ENCODE results near the gene VPS29. TPM values are rescaled to one million over a fixed set of nuclear protein-coding genes. Genes with fewer than 3 reads are reported as not detected.

The VPS29 gene
- total and polyA plus RNA-seq, 9 of the 15 experiments (the other 6 are each of a cell fraction or from before 2014, with no cell fraction given) = 85.8 to 638 (median 272) TPM

DNA sequence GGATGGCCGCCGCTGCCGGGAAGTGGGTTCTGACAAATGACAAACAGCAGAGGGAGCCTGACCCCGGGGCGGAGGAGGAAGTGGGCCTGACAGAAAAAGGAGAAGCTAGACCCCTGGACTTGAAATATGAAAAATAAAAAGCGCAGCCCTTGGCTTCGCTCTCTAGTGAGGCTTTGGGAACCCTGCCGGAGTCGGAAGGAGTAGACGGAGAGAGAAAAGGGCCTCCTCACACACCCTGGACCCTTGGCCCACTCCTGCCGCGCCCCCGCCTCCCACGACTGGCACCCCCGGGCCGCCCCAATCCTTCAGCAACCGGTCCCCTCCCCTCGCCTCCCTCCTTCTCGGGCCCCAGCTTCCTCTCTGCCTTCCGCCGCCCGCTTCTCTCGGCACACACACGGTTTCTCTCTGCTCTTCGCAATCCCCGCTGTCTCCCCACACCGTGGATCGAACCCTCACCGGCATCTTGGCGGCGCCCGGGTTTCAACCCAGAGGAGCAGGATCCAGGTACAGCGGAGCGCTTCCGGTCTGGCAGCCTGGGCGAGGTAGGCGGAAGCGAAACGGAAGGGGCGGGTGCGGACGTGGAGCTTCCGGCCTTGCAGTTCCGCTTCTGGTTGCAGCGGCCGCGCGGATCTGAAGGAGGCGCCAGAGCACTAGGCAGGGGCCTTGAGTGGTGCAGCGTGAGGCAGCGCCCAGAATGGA is 52.0 kb downstream of the VPS29 start, which contains the start of gene ARPC3 (continued):
- TF ChIP-seq, protein P1, sequence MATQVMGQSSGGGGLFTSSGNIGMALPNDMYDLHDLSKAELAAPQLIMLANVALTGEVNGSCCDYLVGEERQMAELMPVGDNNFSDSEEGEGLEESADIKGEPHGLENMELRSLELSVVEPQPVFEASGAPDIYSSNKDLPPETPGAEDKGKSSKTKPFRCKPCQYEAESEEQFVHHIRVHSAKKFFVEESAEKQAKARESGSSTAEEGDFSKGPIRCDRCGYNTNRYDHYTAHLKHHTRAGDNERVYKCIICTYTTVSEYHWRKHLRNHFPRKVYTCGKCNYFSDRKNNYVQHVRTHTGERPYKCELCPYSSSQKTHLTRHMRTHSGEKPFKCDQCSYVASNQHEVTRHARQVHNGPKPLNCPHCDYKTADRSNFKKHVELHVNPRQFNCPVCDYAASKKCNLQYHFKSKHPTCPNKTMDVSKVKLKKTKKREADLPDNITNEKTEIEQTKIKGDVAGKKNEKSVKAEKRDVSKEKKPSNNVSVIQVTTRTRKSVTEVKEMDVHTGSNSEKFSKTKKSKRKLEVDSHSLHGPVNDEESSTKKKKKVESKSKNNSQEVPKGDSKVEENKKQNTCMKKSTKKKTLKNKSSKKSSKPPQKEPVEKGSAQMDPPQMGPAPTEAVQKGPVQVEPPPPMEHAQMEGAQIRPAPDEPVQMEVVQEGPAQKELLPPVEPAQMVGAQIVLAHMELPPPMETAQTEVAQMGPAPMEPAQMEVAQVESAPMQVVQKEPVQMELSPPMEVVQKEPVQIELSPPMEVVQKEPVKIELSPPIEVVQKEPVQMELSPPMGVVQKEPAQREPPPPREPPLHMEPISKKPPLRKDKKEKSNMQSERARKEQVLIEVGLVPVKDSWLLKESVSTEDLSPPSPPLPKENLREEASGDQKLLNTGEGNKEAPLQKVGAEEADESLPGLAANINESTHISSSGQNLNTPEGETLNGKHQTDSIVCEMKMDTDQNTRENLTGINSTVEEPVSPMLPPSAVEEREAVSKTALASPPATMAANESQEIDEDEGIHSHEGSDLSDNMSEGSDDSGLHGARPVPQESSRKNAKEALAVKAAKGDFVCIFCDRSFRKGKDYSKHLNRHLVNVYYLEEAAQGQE (IDR thresholded peaks at IDR 0.05; ENCODE audit: borderline replicate concordance) = peak; percentile 83
- TF ChIP-seq, protein P1 (CRISPR knock-in tag; IDR thresholded peaks at IDR 0.05; ENCODE audit: low read depth) = no peak; the same call in 1 of the 2 replicates
- TF ChIP-seq, protein P2, sequence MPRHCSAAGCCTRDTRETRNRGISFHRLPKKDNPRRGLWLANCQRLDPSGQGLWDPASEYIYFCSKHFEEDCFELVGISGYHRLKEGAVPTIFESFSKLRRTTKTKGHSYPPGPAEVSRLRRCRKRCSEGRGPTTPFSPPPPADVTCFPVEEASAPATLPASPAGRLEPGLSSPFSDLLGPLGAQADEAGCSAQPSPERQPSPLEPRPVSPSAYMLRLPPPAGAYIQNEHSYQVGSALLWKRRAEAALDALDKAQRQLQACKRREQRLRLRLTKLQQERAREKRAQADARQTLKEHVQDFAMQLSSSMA (CRISPR knock-in tag; IDR thresholded peaks at IDR 0.05) = no peak
- TF ChIP-seq HMGN3 (IDR thresholded peaks at IDR 0.05; ENCODE audit: borderline replicate concordance, extremely low read depth, insufficient read length, low read depth, low read length) (no peak), E2F8 (IDR thresholded peaks at IDR 0.05; ENCODE audit: low read depth, partially characterized antibody) (peak; percentile 98), ID3 (CRISPR knock-in tag; IDR thresholded peaks at IDR 0.05) (no peak), ID3 (tag; IDR thresholded peaks at IDR 0.05) (no peak), CREB1 (IDR thresholded peaks at IDR 0.05) (no peak), CREB1 (CRISPR knock-in tag; IDR thresholded peaks at IDR 0.05) (0 out of 2 replicates have a peak, but pooled peaks have one; percentile 26), ASH1L (IDR thresholded peaks at IDR 0.05; ENCODE audit: borderline replicate concordance, low read depth, partially characterized antibody) (peak; percentile 74), YY1 (IDR thresholded peaks at IDR 0.05; ENCODE audit: borderline replicate concordance in 1 of 3, control insufficient read depth in 1 of 3, extremely low read depth in 1 of 3, insufficient read depth in 3 of 3, insufficient read length in 1 of 3, insufficient replicate concordance in 2 of 3, low read depth in 1 of 3, low read length in 2 of 3) (peak; percentile 31 to 91 (median 86)), TCF7 (IDR thresholded peaks at IDR 0.05; ENCODE audit: borderline replicate concordance) (no peak; the same call in 1 of the 2 replicates), ZNF3 (CRISPR knock-in tag; IDR thresholded peaks at IDR 0.05) (no peak)

Measured in K562 (cell line).